ENCODE data around the gene OR2V1.
"Not testable (repeated sequence)": the region's sequence is repeated elsewhere in the genome, so short reads cannot be mapped to it uniquely, and the experiment has no call there.

DNA sequence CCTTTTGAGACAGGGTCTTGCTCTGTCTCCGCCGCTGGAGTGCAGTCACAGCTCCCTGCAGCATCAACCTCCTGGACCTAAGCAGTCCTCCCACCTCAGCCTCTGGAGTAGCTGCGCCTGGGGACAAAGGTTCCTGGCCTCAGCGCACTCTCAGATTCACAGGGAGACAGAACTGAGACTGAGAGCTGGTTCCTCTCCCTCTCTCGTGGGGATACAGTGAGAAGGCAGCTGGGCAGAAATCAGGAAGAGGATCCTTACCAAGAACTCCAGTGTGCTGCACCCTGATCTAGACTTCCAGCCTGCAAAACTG is 26.8 kb downstream of the OR2V1 start:
- not testable (repeated sequence) for TF ChIP-seq POLR2A, POLR2AphosphoS5 (IDR thresholded peaks at IDR 0.05; ENCODE audit: low read depth, low read length)
